Suprapubic skin (tissue), 3 donors: ENCODE results near the gene ADGRA1.

Source experiments
- CTCF ChIP-seq, 2 donors: fragments of 200-600 bp in 1 of 2; fragments of 450-650 bp in 1 of 2; sonication (generic) in 1 of 2; IDR thresholded peaks; one replicate each; pipeline ENCODE4 v1.5.1; 2016 to 2019; ENCODE audit warnings: antibody characterized with exemption in 2 of 2, mild to moderate bottlenecking in 1 of 2, moderate library complexity in 1 of 2
- POLR2A ChIP-seq, 2 donors: fragments of 450-650 bp; IDR thresholded peaks; one replicate each; pipeline ENCODE4 v1.6.1; 2017; ENCODE audit warnings: antibody characterized with exemption in 2 of 2, mild to moderate bottlenecking in 2 of 2, moderate library complexity in 2 of 2

GRCh38 chr10:133056651-133057178, 31.0 kb upstream of the ADGRA1 start:
- TF ChIP-seq CTCF (IDR thresholded peaks at IDR 0.05) (no peak), POLR2A (IDR thresholded peaks at IDR 0.05) (no peak)
